NCI-H1436 (cell line): ENCODE data around the gene SPDYE4.

Source experiments
- DNase-seq: peaks from one replicate; lab custom pipeline; 2025; lab: John Stamatoyannopoulos, UW

The SPDYE4 gene

DNA sequence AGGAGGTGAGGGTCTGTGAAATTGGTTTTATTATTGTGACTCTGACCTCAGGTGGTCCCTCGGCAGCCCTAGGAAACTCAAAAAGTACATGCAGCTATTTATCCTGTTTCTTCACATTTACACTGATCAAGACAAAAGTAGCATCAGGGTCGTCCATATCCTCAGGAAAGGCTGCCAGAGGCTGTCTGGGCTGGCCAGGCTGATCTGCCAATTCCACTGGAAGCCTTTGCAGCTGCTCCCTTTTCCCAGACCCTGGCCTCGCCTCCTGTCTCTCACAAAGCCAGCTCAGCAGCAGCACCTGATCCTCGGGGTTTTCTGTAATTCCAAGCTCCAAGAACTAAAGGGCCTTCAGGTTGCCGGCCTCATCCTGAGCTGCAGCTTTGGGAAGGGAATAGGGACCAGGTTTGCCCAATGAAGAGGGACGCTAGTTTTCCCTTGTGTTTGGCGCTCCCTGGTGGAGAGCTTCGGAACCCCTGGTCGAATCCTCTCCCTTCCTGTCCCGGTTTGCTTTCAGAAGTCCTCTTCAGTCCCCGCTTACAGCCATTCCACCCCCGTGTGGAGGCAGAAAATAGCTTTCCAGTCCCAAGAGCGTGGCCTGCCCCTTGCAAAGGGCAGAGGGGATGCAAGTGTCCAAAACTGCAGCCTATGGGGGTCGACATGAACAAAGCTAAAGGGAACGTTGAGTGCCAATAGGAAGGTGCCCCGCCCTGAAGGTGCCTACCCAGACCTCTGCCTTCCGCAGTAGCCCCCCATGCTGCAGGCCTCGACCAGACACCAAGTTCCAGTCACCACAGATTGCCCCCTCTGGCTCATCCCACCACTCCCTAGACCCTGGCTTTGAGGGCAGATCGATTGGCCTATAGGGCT, 27.4 kb upstream of the SPDYE4 start:
- peak; percentile 44 for DNase-seq

DNA sequence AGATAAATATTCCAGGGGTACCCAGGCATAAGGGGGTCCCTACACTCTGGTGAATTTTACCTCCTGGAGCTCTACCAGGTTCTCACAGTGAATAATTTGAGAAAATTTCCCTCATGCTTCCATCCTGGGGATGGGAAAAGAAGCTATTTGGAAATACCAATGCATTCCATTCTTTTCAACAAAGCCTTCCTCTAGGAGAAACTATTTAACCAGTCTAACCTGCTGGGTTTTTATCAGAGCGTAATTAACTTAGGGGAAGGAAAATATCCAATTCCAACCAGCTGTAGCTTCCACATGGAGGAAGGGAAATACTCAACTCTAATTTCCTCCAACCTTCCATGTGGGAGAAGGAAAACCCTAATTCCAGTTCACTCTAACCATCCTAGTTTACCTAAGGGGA, 23.8 kb upstream of the SPDYE4 start:
- no peak for DNase-seq

DNA sequence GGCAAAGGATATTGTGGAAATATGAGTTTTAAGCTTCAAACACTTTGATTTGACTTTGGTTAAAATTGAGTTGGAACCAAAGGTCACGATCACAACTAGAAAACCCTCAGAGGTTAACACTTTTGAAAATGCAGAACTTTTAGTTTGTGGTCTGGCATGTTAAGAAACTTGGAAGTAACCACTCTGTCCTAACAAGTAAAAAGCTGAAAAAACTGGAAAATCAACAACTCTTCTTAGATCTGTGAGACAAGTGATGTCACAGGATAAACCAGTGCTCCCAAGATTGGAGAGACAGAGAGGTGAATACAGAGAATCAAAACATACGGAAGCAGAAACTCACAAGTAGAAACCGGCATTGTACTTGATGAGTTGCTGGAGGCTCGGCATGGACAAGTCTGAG, 23.4 kb upstream of the SPDYE4 start:
- DNase-seq, result no peak

DNA sequence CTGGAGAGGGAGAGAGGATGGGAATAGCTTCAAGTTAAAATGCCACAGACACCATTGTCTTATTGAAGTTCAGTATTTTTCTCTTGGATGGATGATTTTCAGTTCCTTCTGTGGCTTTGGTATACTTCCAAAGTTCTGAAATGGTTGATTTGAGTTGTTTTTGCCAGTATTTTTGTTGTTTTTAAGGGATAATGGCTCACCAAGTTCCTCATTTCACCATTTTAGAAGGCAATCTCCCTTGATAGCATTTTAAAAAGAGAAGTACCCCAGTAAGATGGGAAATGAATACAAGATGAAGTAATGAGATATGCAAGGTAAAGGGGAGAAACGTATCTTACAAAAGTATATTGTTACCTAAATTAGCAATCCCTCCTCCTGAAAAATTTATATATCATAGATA, 18.5 kb upstream of the SPDYE4 start:
- no peak for DNase-seq

DNA sequence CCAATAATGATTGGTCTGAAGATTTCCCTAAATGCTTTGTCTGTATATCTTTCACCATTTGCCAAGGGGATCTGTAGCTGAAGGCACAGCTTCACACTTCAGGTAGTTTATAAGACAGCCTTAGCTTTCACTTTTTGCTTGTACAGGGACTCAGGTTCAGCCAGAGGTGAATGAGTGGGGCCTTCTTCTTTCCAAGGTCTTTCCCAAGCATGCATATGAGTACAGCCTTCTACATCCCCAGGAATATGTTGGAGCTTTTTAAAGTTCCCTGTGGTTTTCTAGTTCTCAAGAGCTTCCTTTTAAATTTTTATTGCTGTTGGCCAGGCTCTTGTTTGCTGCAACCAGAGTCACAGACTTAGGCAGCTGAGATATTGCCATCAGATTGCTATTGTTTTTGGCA, 17.9 kb upstream of the SPDYE4 start:
- no peak for DNase-seq

DNA sequence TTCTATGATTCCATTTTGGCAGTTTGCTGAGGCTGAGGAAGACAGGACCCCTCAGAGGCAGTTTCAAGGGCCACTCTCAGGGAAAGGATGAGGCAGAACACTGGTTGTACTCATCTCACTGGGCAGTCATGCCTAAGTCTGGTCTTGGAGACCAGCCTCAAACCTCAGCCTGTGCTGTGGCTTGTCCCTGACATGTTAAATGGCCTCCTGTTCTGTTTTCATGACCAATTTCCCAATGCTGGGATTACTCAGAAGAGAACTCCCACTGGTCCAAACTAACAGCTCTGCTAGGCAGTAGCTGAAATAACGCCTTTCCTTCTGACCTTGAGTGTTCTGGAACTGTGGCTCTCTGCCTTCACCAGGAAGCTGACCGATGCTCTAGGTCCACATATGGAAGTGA, 8.4 kb upstream of the SPDYE4 start:
- no peak for DNase-seq

DNA sequence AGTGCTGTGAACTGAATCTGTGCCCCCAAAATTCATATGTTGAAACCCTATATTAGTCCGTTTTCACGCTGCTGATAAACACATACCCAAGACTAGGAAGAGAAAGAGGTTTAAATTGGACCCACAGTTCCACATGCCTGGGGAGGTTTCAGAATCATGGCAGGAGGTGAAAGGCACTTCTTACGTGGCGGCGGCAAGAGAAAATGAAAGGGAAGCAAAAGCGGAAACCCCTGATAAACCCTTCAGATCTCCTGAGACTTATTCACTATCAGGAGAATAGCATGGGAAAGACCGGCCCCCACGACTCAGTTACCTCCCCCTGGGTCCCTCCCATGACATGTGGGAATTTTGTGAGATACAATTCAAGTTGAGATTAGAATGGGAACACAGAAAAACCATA, 3.7 kb upstream of the SPDYE4 start:
- DNase-seq, result no peak

DNA sequence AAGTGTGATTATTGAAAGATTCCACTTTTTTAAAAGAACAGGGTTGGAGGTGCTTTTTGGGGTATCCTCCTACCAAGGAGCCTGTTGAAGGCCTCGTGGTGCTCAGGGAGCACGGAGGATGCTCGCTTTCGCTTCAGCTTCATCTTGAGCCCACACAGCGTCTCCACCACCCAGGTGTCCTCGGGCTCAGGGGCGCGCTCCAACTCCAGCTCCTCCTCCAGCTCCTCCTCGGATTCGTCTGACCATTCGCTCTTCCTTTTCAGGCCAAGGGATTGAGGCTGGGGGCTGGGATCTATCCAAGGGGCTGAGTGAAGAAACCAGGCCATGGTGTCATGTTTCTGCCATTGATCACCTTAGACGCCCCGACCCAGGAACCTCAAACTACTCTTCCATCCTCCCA, 1.2 kb downstream of the SPDYE4 start:
- DNase-seq, result no peak

DNA sequence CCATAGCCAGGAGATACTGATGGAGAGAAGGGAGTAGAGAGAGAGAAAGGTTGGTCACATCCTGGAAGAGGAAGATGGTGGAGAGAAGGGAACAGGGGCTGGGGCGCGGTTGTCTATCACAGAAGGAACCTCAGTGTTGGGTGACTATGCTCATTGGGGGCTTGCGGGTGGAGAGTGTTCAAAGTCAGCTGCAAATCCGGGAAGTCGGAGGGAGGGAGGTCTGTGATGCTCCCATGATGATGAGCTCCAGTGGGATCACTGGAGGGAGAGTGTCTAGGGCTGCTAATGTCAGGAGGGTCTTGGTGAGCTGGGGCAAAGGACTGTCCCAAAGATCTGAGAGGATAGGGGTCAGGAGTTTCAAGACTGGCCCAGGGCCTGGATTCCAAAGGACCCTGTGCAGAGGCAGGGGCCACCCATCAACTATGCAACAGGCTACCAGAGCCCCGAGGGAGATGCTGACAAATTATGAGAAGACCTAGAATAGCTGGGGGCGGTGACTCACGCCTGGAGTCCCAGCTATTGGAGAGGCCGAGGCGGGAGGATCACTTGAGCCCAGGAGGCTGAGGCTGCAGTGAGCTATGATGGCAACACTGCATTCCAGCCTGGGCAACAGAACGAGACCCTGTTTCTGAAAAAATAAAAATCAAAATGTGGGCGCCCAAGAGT, 2.6 kb downstream of the SPDYE4 start:
- no peak for DNase-seq

DNA sequence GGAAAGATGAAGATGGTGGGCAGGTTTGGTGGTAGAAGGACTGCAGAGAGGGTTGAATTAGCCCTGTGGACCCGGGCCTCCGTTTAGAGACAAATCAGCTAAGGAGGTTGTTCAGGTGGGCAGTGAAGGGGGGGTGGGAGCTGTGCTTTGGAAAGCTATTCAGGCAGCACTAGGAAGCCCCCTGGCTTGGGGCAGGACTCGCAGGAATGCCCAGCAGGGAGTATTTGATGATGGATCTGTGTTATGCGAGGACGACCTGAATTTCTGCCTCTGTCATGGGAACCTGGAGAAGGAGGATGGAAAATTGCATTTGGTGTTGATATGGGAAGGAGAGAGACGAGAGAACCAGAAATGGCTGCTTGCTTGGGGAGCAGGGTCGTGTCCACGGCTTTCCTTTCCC, 3.5 kb downstream of the SPDYE4 start:
- no peak for DNase-seq

DNA sequence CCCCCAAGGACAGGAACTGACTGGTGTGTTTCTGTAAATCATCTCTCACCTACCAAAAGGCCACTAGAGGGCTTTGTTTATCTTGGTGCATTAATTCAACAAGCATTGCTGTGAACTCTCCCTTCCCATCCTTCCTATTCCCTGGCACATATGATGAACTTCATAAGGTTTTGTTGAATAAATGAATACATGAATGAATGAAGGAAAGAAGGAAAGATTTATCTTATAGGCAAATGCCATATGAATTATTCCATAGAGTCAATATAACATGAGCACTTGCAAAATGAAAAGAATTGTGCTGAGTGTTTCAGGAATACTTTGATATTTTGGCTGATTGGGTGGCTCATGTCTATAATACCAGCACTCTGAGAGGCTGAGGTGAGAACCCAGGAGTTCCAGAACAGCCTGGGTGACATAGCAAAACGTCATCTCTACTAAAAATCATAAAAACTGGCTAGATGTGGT, 4.3 kb downstream of the SPDYE4 start:
- DNase-seq, result no peak

DNA sequence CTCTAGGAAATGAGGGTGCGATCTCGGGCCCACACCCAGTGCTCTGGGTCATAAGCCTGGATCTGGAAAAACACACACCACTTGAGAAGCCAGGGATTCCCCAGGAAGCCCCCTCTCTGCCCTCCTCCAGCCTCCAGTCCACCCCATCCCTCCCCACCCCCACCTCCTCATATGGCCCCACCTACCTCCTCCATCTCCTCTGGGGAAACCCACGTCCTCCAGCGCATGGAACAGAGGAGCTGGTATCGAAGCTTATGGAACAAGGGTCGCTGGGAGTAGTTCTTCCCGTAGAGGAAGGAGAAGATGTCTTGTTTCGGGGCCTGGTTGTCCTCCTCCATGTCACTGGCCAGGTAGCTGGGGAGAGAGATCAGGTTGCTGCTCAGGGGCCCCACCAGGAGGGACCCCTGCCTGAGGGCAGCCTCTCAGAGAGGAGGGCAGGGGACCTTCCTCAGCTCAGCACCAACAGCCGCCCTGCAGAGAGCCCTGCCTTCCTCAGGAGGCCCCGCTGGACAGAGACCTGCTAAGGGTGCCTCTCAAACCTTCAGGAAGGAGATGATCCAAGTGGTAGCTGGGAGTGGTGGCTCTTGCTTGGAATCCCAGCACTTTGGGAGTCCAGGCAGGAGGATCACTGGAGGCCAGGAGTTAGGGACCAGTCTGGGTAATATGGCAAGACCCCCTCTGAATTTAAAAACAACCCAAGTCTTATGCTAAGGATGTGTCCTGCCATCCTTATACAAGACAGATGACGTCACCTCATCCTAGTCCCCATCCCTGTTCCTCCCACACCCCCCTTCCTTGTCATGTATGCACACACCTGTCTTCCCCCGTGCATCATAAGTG, 5.0 kb downstream of the SPDYE4 start:
- no peak for DNase-seq

DNA sequence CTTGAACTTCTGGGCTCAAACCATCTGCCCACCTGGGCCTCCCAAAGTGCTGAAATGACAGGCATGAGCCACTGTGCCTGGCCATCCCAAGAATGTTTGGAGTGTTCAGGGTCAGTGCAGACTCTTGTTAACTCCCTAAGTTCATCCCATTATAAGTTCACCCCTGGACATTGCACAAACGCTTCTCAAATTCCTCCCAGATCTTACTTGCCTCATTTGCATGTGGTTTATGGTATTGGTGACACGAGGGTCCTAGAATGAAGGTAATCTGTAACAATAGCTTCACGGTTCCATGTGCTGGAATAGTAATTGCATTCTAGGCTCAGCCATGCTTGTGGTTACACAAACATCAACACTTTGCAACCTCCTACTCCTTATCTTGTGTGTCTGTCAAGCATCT, 8.7 kb downstream of the SPDYE4 start:
- no peak for DNase-seq

DNA sequence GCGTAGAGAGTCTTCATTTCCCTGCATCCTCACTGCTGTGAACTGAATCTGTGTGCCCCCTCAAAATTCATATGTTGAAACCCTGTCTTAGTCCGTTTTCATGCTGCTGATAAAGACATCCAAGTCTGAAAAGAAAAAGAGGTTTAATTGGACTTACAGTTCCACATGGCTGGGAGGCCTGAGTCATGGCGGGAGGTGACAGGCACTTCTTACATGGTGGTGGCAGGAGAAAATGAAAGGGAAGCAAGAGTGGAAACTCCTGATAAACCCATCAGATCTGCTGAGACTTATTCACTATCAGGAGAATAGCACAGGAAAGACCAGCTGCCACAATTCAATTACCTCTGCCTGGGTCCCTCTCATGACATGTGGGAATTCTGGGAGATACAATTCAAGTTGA, 10.6 kb downstream of the SPDYE4 start:
- DNase-seq, result no peak

DNA sequence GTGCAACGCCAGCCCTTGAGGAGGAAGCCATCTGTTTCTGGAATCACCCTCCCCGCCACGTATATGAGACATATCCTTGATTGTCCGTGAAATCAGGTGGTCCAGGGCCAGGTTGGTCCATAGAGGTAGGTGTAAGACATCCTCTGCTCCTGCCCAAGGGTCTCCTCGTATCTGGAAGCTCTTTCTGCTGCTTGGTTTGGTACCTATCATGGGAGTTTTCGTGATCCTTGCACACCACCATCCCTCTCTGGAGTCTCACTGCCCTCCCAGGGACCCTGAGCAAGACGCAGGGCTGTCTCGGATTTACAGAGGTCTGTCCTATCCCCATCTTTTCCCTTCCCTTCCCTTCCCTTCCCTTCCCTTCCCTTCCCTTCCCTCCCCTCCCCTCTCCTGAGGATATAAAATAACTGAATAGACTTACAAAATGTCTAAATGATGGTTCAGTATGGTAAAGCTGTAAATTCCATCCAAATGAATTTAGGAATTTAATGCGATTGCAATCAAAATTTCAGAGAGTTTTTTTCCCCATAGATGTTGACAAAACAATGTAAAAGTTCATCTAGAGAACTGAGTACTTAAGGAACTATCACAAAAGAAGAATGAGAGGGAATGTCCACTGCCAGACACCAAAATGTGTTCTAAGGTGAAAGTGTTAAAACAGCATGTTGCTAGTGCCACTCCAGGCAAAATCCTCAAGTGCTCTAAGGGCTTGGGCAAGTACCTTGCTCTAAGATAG, 11.7 kb downstream of the SPDYE4 start:
- no peak for DNase-seq

DNA sequence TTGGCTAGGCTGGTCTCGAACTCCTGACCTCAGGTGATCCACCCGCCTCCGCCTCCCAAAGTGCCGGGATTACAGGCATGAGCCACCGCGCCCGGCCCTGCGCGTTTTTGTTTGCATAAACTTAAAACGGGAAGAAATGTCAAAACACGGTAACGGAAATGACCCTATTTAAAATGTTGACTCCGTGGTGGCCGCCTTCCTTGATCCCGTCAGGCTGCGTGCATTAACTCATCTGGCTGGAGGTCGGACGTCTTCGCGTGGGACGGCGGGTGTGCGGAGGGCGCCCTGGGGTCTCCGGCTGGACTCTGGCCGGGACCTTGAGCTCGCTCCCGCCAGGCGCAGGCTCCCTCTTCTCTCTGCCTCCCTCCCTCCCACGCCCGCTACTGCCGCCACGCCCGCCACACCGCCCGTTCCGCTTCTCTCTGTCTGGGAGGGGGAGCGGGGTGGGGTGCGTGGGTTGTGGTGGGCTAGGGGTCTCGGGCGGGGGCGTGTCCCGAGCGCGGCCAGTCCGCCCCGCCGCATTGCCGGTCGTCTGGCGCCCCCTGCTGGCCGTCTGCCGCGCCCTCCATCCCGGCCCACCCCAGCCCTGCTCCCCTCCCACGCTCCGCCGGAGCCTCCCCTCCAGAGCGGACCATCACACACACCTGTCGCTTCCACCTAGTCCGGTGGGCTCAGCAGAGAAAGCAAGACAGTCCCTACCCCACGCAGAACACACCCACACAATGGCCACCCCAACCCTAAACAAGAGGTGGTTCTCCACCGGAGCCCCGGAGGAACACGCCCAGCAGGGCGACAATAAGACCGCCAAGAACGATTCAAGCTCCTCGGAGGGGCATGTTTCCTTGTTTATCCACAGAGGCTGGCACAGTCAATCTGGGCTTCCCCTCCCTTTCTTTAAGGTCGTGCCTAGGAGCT, 12.5 kb downstream of the SPDYE4 start:
- peak; percentile 34 for DNase-seq

DNA sequence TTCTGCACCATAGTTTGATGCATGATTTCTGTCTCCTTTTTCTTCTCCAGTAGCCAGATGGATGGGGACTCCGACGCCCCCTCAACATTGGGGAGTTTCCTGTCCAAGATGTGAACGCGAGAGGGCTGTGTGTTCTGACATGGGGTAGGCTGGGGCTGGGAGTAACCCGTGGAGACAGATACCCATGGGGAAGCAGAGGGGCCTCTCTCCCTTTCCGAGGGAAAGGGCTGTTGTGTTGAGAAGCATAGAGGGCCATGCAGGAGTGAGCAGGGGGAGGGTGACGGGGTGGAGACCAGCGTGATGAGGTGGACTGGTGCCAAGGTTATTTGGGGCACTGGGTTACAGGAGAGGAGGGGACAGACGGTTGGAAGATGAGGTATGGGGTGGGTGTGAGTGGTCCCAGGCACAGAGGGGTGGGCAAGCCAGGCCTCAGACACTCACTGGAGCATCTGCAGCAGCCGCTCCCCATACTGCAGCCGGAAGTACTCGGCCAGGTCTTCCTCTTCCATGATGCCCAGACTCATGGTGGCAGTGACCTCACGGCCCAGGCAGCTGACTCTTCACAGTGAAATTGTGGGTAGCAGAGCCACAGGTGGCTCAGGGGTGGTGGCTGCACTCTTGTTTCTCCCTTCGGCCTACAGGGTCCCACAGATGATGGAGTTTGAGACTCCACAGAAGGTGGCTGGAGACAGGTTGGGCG, 14.1 kb downstream of the SPDYE4 start:
- no peak for DNase-seq

DNA sequence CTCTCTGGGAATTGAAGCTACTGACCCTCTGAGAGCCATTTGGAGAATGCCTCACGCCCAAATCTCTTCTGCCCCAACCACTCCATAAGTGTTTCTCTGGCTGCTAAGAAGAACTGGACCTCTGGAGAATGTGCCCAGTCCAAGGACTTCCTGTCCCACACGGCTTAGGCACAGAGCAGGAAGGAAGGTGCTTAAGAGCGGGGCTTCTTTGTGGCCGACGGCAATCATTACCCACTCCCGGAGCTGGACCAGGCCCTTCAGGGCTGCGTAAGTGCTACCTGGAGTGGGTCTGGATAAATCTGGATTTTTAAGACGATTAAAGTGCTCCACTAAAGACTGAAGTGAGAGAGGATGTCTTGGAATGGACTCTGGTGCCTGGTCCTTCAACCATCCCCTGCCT, 15.5 kb downstream of the SPDYE4 start:
- DNase-seq, result no peak

DNA sequence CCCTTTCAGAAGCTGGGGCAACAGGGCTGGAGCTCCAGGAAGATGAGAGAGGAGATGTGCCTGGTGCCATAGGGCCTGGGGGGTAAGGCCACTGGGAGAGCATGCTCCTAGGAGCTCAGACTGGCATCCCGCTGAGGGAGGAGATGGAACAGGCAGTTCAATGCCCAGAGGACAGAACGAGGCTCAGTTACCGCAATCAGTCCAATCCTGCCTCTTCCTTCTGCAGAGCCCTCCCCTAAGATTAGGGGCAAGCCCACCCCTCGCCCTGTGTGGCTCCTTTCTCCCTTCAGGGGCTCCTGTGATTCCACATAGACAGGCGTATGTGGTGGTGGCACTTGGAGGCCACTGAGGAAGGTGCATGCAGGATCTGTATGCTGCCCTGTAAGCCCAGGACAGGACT, 16.1 kb downstream of the SPDYE4 start:
- no peak for DNase-seq

DNA sequence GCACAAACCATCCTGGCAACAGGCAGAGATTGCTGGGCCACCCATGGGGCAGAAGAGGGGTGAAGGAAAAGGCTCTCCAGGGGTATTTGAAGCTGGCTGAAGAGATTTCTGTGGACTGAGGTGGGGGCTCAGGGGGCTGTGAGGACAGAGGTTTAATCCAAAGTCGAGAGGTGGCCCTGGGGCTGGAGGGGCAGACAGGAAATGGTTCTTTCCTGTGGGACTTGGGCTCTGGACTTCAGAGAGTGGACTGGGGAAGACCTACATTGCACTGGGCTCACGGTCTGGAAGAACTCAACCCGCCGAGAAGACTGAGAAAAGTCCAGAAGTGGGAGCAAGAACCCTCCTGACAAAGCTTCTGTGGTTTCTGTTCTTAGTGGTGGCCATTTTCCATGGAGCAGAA, 16.6 kb downstream of the SPDYE4 start:
- DNase-seq, result no peak
